ENCODE measurements around the gene SF3B6.

Gene SF3B6

DNA sequence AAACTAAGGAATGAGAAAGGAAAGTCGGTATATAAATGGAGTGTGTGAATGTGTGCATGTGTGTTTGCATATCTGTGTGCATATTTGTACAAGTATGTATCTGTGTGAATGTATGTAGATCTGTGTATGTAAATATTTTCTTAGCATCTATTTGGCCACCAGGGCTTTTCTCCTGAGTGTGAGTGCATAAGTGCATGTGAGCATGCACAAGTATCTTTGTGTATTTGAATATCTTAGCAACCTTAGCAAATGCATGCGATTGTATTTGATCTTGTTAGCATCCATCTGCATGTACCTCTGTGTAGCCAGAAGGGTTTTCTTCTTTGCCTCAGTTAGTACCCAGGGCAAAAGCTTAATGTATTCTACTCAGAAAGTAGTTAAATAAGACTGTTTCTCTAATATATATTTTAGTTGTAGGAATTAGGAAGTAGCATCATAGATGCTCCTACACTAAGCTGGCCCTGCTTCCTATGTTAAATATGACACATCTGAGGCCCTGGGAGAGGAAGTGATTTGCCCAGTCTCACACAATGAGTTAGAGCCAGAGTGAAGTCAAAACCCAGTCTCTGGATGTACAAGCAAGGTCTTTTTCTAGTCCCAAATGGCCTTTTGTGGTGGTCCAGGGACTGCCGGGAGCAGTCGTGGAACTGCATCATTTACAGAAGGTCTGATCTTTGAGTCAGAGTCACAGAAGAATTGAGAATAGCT lies 17.4 kb downstream of the SF3B6 start:
- TF ChIP-seq, protein P1, sequence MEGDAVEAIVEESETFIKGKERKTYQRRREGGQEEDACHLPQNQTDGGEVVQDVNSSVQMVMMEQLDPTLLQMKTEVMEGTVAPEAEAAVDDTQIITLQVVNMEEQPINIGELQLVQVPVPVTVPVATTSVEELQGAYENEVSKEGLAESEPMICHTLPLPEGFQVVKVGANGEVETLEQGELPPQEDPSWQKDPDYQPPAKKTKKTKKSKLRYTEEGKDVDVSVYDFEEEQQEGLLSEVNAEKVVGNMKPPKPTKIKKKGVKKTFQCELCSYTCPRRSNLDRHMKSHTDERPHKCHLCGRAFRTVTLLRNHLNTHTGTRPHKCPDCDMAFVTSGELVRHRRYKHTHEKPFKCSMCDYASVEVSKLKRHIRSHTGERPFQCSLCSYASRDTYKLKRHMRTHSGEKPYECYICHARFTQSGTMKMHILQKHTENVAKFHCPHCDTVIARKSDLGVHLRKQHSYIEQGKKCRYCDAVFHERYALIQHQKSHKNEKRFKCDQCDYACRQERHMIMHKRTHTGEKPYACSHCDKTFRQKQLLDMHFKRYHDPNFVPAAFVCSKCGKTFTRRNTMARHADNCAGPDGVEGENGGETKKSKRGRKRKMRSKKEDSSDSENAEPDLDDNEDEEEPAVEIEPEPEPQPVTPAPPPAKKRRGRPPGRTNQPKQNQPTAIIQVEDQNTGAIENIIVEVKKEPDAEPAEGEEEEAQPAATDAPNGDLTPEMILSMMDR (IDR thresholded peaks at IDR 0.05; ENCODE audit: low read depth, low read length) = no peak
- no peak for DNase-seq (ENCODE audit: extremely low read depth, low read depth)

DNA sequence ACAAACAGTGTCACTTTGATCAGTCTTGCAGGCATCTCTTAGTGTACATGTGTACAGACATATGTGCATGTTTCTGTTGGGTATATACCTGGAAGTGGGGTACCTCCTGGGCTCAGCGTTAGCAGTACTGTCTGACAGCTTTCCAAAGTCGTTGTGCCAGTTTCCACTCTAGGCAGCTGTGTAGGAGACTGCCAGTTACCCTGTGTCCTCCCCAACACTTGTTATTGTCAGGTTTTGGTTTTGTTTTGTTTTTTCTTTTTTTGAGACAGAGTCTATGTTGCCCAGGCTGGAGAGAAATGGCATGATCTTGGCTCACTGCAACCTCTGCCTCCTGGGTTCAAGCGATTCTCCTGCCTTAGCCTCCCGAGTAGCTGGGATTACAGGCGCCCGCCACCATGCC lies 20.4 kb downstream of the SF3B6 start:
- no peak for DNase-seq (ENCODE audit: extremely low read depth, low read depth)
- TF ChIP-seq, protein P1 (IDR thresholded peaks at IDR 0.05; ENCODE audit: low read depth, low read length) = no peak

DNA sequence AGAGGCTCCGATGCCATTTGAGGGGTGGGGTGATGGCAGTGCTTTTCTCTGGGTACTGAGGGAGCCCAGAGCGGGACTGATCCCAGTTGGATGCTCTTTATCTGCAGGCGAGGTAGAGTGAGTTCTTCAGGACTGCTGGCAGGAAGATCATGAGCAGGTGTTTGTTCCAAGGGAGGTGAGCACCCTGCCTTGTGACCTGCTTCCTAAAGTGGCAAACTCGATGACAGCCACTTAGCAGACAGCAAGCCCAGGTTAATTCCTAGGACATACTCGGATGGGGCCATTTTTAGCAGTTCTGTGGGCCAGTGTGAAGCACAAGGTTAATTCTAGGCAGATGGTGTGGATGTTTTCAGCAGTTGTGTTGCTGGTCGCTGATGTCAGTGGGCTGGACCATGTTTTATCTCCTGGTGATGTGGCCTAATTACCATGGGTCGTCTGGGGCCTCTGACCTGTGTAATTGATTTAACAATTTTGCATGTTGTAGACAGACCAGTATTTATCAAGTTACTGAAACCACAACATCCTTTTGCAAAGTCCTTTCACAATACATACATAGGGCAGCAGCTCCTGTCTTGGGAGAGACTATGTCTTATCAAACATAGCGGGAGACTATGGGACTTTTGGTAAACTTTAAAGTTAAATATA lies 21.6 kb downstream of the SF3B6 start:
- TF ChIP-seq, protein P1 (IDR thresholded peaks at IDR 0.05; ENCODE audit: low read depth, low read length) = no peak

DNA sequence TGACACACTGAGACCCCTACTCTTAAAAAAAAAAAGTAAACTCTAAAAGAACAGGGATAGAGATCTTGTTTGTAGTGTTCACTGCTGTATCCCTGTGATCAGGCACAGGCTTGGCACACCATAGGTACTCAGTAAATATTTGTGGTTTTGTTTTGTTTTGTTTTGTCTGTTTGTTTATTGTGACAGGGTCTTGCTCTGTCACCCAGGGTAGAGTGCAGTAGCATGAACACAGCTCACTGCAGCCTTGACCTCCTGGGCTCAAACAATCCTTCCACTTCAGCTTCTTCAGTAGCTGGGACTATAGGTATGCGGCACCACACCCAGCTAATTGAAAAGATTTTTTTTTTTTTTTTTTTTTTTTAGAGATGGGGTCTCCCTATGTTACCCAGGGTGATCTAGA lies 23.2 kb downstream of the SF3B6 start:
- TF ChIP-seq, protein P1 (IDR thresholded peaks at IDR 0.05; ENCODE audit: low read depth, low read length) = no peak
- no peak for DNase-seq (ENCODE audit: extremely low read depth, low read depth)

More for the DNA sequence above, 21.6 kb downstream of the SF3B6 start:
- no peak for DNase-seq (ENCODE audit: extremely low read depth, low read depth)

DNA sequence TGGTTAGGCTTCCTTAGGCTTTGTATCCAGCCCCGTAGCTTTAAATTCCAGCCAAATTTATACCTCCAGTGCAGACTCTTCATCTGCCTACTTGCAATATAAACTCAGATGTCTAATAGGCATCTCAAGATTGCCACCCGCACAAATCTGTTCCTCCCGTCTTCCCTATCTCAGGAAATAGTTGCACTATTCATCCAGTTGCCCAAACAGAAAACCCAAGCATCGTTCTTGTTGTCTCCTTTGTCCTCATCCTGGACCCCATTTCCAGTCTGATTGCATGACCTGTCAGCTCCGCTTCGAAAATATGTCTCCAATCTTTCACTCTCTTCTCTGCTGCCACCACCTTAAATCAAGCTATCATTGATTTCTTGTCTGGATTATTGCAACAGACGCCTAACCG lies 24.3 kb downstream of the SF3B6 start:
- TF ChIP-seq, protein P1 (IDR thresholded peaks at IDR 0.05; ENCODE audit: low read depth, low read length) = no peak
- no peak for DNase-seq (ENCODE audit: extremely low read depth, low read depth)

DNA sequence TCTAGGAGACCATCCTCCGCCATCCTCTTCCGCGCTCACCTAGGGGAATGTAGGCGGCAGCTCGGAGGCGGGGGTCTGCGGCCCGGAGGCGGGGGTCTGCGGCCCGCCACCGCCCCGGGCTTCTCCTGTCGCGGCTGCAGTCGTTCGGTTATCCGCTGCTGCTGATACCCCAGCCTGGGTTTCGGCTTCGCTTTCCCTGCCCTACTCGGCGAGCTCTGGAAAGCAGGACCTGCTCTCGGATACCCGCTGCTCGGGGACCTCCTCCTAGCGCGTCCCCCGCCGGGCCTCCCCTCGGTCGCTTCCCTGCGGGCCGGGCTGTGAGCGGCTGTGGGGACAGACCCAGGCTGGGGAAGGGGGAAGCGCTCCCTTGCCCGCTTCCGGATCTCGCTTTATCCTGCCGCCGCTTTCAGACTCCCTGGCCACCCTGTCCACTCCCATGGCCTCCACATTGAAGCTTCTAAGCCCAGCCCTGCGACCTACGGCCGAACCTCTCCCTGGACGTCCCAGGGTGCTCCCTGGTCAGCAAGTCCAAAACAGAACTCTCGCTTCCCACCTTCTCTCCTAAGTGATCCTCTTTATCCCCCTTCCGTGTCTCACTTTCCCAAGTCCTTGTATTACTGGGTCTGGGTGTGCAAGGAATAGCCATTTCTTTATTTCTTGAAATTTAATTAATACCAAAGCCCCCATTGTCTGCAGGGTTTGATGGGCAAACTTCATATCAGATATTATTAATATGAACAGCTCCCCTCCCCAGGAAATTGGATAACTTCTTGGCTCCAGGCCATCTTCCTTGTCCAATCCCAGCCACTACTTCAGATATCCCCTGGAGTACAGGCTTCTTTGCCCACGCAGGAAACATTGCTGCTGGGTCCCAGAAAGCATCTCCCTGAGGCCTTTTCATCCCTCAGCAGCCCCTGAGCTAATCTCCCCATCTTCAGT lies 25.8 kb downstream of the SF3B6 start:
- TF ChIP-seq, protein P1 (IDR thresholded peaks at IDR 0.05; ENCODE audit: low read depth, low read length) = no peak
- DNase-seq (ENCODE audit: extremely low read depth, low read depth) = no peak
